Psoas muscle (tissue), 8 donors: Measurements from ENCODE around the gene MSANTD2. TPM values are rescaled to one million over a fixed set of nuclear protein-coding genes. Genes with fewer than 3 reads are reported as not detected.

ENCODE experiments used
- ATAC-seq, 4 donors: fragments of 200-7000 bp; cut with Tn5 transposase; one replicate each; pipeline ENCODE4 v1.9.1; 2020; ENCODE audit warnings: moderate library complexity in 3 of 4, mild to moderate bottlenecking in 2 of 4
- DNase-seq, 2 donors: peaks; one replicate each; pipeline ENCODE4 v3.0.0-alpha.2; 2020
- H3K27ac ChIP-seq: fragments of 200-600 bp; one replicate; pipeline ENCODE4 v1.8.0; 2022
- H3K27me3 ChIP-seq, 3 donors: fragments of 200-600 bp in 1 of 3; one replicate each; pipeline versions ENCODE4 v1.6.1 to v1.8.0; 2013 to 2022; ENCODE audit warnings: low read length in 2 of 3, mild to moderate bottlenecking in 2 of 3, moderate library complexity in 1 of 3; ENCODE audit not compliant: insufficient read depth in 3 of 3
- H3K36me3 ChIP-seq, 2 donors: fragments of 200-600 bp in 1 of 2; one replicate each; pipeline versions ENCODE4 v1.6.1 to v1.8.0; 2013 to 2022; ENCODE audit warnings: low read depth in 1 of 2, mild to moderate bottlenecking in 1 of 2, moderate library complexity in 1 of 2; ENCODE audit not compliant: insufficient read depth in 1 of 2
- H3K4me1 ChIP-seq: fragments of 200-600 bp; one replicate; pipeline ENCODE4 v1.8.0; 2022
- H3K4me3 ChIP-seq: fragments of 200-600 bp; one replicate; pipeline ENCODE4 v1.8.0; 2022; ENCODE audit warnings: mild to moderate bottlenecking
- H3K9me3 ChIP-seq: fragments of 200-600 bp; one replicate; pipeline ENCODE4 v1.8.0; 2022
- CTCF ChIP-seq: fragments of 200-600 bp; IDR thresholded peaks from one replicate; pipeline ENCODE4 v1.8.0; 2022; ENCODE audit warnings: antibody characterized with exemption
- WGBS, 3 donors: extraction: QIAGEN DNeasy Blood & Tissue Kit; methylation state at CpG; one replicate each; pipeline versions ENCODE4 v1.1.6 to v1.1.7; 2013; 5-methylcytosine and 5-hydroxymethylcytosine counted together
- intact Hi-C, 2 donors: fragments of 100-400 bp; cut with DNase I; formaldehyde crosslinking; loops; one replicate each; pipeline versions ENCODE4 v1.11.0 to v1.14.2; 2022
- polyA plus RNA-seq, 3 donors: library from polyadenylated mRNA; stranded (reverse); fragments of 200-250 nt; gene quantifications; one replicate each; pipeline ENCODE4 v1.2.3, GENCODE V29; 2013
- total RNA-seq, 4 donors: library from RNA; stranded (reverse); fragmentation: NEBNext Ultra II Directional in 2 of 4; extraction: Animal tissue kit (Norgen Biotek cat#: 25700) in 2 of 4; gene quantifications; one replicate each; pipeline versions ENCODE4 v1.2.1 to v1.2.4, GENCODE V29; 2021 to 2023
- donor health status: healthy with polysubstance abuse.
- donor health status: DM: no; HTN: no; CAD: no; lungs with moderate emphysema.
- donor health status: Bipolar disorder and iron deficiency.
- donor health status: healthy.
- donor health status: DM: yes; HTN: yes; CAD: no.
- donor health status: DM: no; HTN: no; CAD: no.
- donor health status: DM: no; HTN: no; CAD: no.
- donor health status: DM: yes; HTN: yes; CAD: no.

The MSANTD2 gene
- total and polyA plus RNA-seq, 7 donors, result 2.8 to 5.4 (median 4.0) TPM

DNA sequence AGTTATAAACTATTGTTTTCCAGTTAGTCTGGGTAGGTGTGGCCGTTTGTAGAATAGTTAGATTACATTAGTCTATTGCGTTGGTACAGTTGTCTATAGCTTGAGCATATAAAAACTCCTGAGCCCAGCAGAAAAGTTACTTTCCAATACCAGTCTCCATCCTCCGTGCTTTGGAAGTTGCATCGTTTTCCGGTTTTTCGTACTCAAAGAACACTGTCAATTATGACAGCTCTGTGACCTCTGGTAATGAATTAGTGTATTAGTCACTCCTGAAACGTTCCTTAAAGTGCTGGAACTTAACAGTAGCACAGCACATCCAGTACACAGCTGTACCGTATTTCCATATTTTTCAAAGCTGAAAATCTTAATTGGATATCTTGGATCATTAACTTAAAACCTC, 808 bp upstream of the MSANTD2 start:
- TF ChIP-seq CTCF, result no peak
- Histone ChIP-seq H3K27ac (peak overlapping the region; percentile 100), H3K4me3 (peak overlapping the region; percentile 98), H3K9me3 (no peaks in the 10 kb centered on the region), H3K36me3 (peaks cover 0 to 14% of the 10 kb centered on the region in 2 donors), H3K4me1 (peaks cover 30% of the 10 kb centered on the region), H3K27me3 (no peaks in the 10 kb centered on the region)
- DNase-seq (no peak), ATAC-seq (peak in 3 of 4 donors; percentile 31 to 44 (median 39))
- 2% methylated on average over 8 of the region's 8 CpGs for WGBS, 3 donors
- intact Hi-C loops, result no loop called here

- H3K4me1 ChIP-seq, result peaks cover 34% of the 10 kb centered on the region
- peaks cover 0 to 4% of the 10 kb centered on the region in 2 donors for H3K36me3 ChIP-seq
- no peaks in the 10 kb centered on the region for H3K9me3 ChIP-seq
- WGBS, 3 donors, result 0 to 1% (median 1%) methylated on average over 61 to 83 of the region's 83 CpGs
- peak; percentile 35 to 63 for DNase-seq
- intact Hi-C loops, result no loop called here
- H3K4me3 ChIP-seq, result peak overlapping the region; percentile 98
- peak overlapping the region; percentile 100 for H3K27ac ChIP-seq
- ATAC-seq, result peak; percentile 31 to 48 (median 35)
- H3K27me3 ChIP-seq, result no peaks in the 10 kb centered on the region
- TF ChIP-seq CTCF, result no peak
Measured at GRCh38 chr11:124799348-124800225, 619 bp downstream of the MSANTD2 start.

DNA sequence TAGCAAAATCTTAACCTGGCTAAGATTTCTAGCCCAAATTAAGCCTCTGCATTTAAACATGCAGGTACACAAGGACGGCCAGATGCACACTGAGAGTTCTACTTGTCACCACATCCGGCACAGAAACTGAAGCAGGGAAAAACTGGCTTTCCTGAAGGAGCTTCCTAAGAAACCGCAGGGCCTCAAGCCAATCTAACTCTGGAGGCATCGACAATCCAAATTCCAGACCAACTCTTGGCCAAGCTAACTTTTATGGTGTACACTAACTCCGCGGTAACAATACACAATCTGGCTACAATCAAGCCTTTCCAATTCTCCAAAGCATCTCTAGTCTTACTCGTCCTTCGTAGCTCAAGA, 1.2 kb downstream of the MSANTD2 start:
- peaks cover 34% of the 10 kb centered on the region for H3K4me1 ChIP-seq
- H3K36me3 ChIP-seq, result peaks cover 0 to 4% of the 10 kb centered on the region in 2 donors
- no peaks in the 10 kb centered on the region for H3K9me3 ChIP-seq
- DNase-seq, result no peak
- ATAC-seq, result no peak
- intact Hi-C loops, result no loop called here
- H3K27ac ChIP-seq, result peak overlapping the region; percentile 100
- peak overlapping the region; percentile 98 for H3K4me3 ChIP-seq
- whole genome bisulfite sequencing, 3 donors, result 2 to 6% (median 4%) methylated on average over 8 of the region's 8 CpGs
- no peak for TF ChIP-seq CTCF
- no peaks in the 10 kb centered on the region for H3K27me3 ChIP-seq

GRCh38 chr11:124796312-124796711, 3.9 kb downstream of the MSANTD2 start:
- Histone ChIP-seq H3K27me3 (no peaks in the 10 kb centered on the region), H3K4me3 (no peak overlapping the region), H3K9me3 (no peaks in the 10 kb centered on the region), H3K4me1 (peaks cover 38% of the 10 kb centered on the region), H3K36me3 (no peaks in the 10 kb centered on the region), H3K27ac (no peak overlapping the region)
- no peak for DNase-seq
- intact Hi-C loops, result no loop called here
- no peak for TF ChIP-seq CTCF
- ATAC-seq, result no peak
- 79 to 84% (median 82%) methylated on average over 3 of the region's 3 CpGs for WGBS, 3 donors
